DOHH2 (cell line): ENCODE measurements around the gene CCDC107.

Source experiments
- H3F3A ChIP-seq: fragments of 200-600 bp; sonication (generic), shearing (Covaris generic); 2 replicates; pipeline ENCODE4 v1.6.0; 2016; ENCODE audit warnings: antibody characterized with exemption, mild to moderate bottlenecking; ENCODE audit not compliant: control insufficient read depth, insufficient read depth
- H3K27ac ChIP-seq: fragments of 200-600 bp; sonication (generic); 2 replicates; pipeline ENCODE4 v1.5.1; 2014; ENCODE audit warnings: low read depth, mild to moderate bottlenecking, low read length, moderate library complexity
- H3K27me3 ChIP-seq: fragments of 200-600 bp; sonication (generic); 2 replicates; pipeline ENCODE4 v1.6.1; 2014; ENCODE audit warnings: mild to moderate bottlenecking, low read length, mixed read lengths; ENCODE audit not compliant: control insufficient read depth
- H3K36me3 ChIP-seq: fragments of 200-600 bp; sonication (generic); 2 replicates; pipeline ENCODE4 v1.6.1; 2014; ENCODE audit warnings: mild to moderate bottlenecking, low read length, moderate library complexity, mixed read lengths; ENCODE audit not compliant: control insufficient read depth
- H3K4me1 ChIP-seq: fragments of 200-600 bp; sonication (generic); 2 replicates; pipeline ENCODE4 v1.6.1; 2014; ENCODE audit warnings: mild to moderate bottlenecking, low read length, mixed read lengths; ENCODE audit not compliant: control insufficient read depth
- H3K4me2 ChIP-seq: fragments of 200-600 bp; sonication (generic); 2 replicates; pipeline ENCODE4 v1.6.0; 2014; ENCODE audit warnings: mild to moderate bottlenecking, low read length, moderate library complexity
- H3K4me3 ChIP-seq: fragments of 200-600 bp; sonication (generic); 2 replicates; pipeline ENCODE4 v1.5.1; 2014; ENCODE audit warnings: mild to moderate bottlenecking, low read length, mixed read lengths
- H3K79me2 ChIP-seq: fragments of 200-600 bp; sonication (generic); 2 replicates; pipeline ENCODE4 v1.6.1; 2014; ENCODE audit warnings: mild to moderate bottlenecking, low read length, mixed read lengths; ENCODE audit not compliant: control insufficient read depth
- H3K9me2 ChIP-seq: fragments of 200-600 bp; sonication (generic); replicated peaks from 2 replicates; pipeline ENCODE4 v1.6.1; 2014; ENCODE audit warnings: mild to moderate bottlenecking, low read length, mixed read lengths; ENCODE audit not compliant: control insufficient read depth
- H3K9me3 ChIP-seq: fragments of 200-600 bp; sonication (generic); 2 replicates; pipeline ENCODE4 v1.6.1; 2014; ENCODE audit warnings: antibody characterized with exemption, low read length, mixed read lengths; ENCODE audit not compliant: control insufficient read depth, insufficient read depth
- H4K20me1 ChIP-seq: fragments of 200-600 bp; sonication (generic); 2 replicates; pipeline ENCODE4 v1.6.0; 2014; ENCODE audit warnings: low read depth, mild to moderate bottlenecking, antibody characterized with exemption, low read length, moderate library complexity; ENCODE audit not compliant: control insufficient read depth, insufficient read depth
- EZH2phosphoT487 ChIP-seq: fragments of 200-600 bp; sonication (generic); IDR thresholded peaks from 2 replicates; pipeline ENCODE4 v1.6.1; 2017; ENCODE audit warnings: borderline replicate concordance, mild to moderate bottlenecking, antibody characterized with exemption, low read length, moderate library complexity, mixed read lengths
- TF ChIP-seq, protein P1 (sequence below): fragments of 200-600 bp; sonication (generic); IDR thresholded peaks from one replicate; pipeline ENCODE4 v1.5.1; 2014; ENCODE audit warnings: antibody characterized with exemption, mild to moderate bottlenecking, low read depth, low read length; ENCODE audit not compliant: poor library complexity, severe bottlenecking

The CCDC107 gene

DNA sequence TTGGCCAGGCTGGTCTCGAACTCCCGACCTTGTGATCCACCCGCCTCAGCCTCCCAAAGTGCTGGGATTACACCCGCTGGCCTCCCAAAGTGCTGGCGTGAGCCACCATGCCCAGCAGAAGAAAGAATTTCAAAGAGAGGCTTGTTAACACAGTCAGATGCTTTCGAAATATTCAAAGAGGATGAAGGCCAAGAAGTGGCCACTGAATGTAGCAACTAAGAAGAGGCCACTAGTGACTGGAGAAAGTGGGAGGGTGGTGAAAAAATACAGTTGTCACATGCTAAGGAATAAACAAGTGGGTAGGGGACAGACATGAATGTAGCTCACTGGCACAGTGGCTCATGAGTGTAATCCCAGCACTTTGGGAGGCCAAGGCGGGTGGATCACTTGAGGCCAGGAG, 44.6 kb downstream of the CCDC107 start:
- no peak for TF ChIP-seq EZH2phosphoT487
- TF ChIP-seq, protein P1, sequence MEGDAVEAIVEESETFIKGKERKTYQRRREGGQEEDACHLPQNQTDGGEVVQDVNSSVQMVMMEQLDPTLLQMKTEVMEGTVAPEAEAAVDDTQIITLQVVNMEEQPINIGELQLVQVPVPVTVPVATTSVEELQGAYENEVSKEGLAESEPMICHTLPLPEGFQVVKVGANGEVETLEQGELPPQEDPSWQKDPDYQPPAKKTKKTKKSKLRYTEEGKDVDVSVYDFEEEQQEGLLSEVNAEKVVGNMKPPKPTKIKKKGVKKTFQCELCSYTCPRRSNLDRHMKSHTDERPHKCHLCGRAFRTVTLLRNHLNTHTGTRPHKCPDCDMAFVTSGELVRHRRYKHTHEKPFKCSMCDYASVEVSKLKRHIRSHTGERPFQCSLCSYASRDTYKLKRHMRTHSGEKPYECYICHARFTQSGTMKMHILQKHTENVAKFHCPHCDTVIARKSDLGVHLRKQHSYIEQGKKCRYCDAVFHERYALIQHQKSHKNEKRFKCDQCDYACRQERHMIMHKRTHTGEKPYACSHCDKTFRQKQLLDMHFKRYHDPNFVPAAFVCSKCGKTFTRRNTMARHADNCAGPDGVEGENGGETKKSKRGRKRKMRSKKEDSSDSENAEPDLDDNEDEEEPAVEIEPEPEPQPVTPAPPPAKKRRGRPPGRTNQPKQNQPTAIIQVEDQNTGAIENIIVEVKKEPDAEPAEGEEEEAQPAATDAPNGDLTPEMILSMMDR: no peak
- no peaks in the 10 kb centered on the region for H3F3A ChIP-seq
- H3K27me3 ChIP-seq: no peaks in the 10 kb centered on the region
- H3K79me2 ChIP-seq: no peaks in the 10 kb centered on the region
- no peaks in the 10 kb centered on the region for H4K20me1 ChIP-seq
- peaks cover 96% of the 10 kb centered on the region for H3K36me3 ChIP-seq
- H3K4me1 ChIP-seq: no peaks in the 10 kb centered on the region
- no peak overlapping the region for H3K4me3 ChIP-seq
- no peaks in the 10 kb centered on the region for H3K9me3 ChIP-seq
- no peak overlapping the region for H3K4me2 ChIP-seq
- no peaks in the 10 kb centered on the region for H3K9me2 ChIP-seq
- H3K27ac ChIP-seq: no peak overlapping the region

DNA sequence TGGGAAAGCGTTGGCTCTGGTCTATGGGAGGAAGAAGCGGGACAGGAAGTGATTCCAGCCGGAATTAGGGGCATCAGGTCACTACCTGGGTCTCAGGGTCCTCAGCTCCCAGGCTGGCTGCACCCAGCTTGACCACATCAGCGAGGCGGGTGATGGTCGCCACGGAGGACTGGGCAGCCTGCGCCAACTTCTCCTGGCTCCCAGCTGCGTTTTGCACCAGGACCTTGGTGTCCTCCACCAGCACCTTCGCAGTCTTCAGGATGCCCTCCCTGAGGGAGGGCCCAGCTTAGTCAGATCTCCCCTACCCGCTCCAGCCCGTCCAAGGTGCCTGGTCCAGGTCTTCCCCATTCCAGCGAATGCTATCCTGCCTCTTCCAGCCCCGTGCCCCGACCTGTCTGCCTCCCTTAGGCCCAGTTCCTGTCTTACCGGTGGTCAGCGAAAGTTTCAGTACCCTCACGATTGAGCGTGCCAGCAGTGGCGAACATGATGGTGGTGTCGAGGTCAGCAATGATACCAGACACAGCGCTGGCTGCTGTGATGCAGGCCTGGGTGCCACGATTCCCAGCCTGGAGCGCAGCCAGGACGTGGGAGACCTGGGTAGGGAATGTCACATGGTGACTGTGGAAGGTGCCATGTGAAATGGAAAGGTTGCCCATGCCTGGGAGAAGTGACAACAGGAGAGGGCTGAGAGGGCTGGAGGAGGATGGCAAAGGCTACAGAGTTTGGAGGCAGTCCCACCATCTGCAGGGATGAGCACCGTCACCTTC, 46.0 kb downstream of the CCDC107 start:
- Histone ChIP-seq H3K27ac (no peak overlapping the region), H3F3A (no peaks in the 10 kb centered on the region), H3K4me2 (no peak overlapping the region), H3K4me3 (no peak overlapping the region), H3K27me3 (no peaks in the 10 kb centered on the region), H3K9me3 (no peaks in the 10 kb centered on the region), H3K79me2 (no peaks in the 10 kb centered on the region), H3K4me1 (no peaks in the 10 kb centered on the region), H4K20me1 (no peaks in the 10 kb centered on the region), H3K36me3 (peaks cover 96% of the 10 kb centered on the region), H3K9me2 (no peaks in the 10 kb centered on the region)
- no peak for TF ChIP-seq EZH2phosphoT487
- TF ChIP-seq, protein P1: no peak

DNA sequence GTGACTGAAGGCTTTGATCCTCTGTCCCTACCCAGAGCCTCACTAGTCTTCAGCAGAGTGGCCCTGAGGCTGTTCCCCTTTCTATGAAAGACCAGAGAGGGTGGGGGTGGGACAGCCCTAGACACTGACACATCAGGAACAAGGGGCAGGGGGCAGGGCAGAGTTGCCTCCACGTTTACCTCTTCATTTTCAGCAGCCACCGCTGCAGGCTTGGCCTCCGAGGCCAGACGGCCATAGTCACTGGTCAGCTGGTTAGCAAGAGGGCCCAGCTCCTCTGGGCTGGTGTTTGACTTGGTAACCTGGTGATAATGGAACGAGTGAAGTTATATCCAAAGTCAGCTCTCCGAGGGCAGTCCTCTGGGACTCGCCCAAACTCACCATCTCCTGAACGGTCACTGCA, 47.3 kb downstream of the CCDC107 start:
- no peak overlapping the region for H3K4me3 ChIP-seq

More for the DNA sequence above, 47.3 kb downstream of the CCDC107 start:
- H3K9me3 ChIP-seq: no peaks in the 10 kb centered on the region
- H3K36me3 ChIP-seq: peaks cover 89% of the 10 kb centered on the region
- H3K27me3 ChIP-seq: no peaks in the 10 kb centered on the region
- no peak overlapping the region for H3K4me2 ChIP-seq
- no peaks in the 10 kb centered on the region for H3K9me2 ChIP-seq
- no peaks in the 10 kb centered on the region for H4K20me1 ChIP-seq
- TF ChIP-seq, protein P1: no peak
- no peak for TF ChIP-seq EZH2phosphoT487
- H3K27ac ChIP-seq: no peak overlapping the region
- H3K79me2 ChIP-seq: no peaks in the 10 kb centered on the region
- H3K4me1 ChIP-seq: no peaks in the 10 kb centered on the region
- no peaks in the 10 kb centered on the region for H3F3A ChIP-seq
